Activated CD4-positive, CD25-positive, alpha-beta regulatory T cell (primary cell): ENCODE results near the gene THRSP.

Experiments
- DNase-seq, 4 experiments: peaks; one replicate each; lab custom pipeline; 2025; lab: John Stamatoyannopoulos, UW

Gene THRSP

DNA sequence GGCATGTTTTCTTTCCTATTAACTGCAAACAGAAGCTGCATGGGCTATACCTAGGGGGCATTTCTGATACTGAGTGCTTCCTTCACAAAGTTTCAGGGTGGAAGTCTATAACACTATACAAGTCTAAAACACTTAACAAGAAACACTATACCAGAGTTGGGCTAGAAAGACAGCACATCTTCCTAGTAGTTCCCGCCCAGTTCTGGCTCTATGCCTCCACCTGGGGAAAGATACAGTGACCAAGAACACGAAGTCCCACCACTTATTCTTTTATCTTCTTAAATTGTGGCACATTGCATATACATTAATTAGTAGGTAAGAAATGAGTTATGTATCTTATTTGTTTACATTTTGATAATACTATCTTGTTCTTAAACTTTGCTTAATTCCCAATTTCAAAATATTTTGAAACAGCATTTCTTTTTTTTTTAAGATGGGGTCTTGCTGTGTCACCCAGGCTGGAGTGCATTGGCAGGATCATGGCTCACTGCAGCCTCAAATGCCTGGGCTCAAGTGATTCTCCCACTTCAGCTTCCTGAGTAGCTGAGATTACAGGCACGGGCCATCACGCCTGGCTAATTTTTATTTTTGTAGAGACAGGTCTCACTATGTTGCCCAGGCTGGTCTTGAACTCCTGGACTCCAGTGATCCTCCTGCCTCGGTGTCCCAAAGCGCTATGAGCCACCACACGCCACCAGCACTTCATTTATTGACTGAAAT, 34.2 kb downstream of the THRSP start:
- no peak for DNase-seq

DNA sequence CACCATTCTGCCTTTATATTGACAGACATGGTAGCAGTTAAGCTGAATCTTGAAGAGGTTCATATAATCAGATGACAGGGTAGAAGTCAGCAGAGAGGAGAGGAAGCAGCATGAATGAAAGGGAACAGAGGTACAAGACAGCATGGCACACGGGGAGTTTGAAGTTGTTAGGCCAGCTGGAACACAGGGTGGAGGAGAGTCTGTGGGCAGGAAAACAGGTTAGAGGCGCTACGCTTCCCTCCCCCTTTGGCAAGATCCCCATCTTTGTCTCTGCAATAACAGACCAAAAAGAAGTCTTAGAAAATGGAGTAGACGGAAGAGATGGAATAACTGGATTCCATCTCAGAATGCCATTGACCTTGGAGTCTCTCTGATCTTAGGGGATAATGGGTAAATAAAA, 36.0 kb downstream of the THRSP start:
- DNase-seq = no peak

DNA sequence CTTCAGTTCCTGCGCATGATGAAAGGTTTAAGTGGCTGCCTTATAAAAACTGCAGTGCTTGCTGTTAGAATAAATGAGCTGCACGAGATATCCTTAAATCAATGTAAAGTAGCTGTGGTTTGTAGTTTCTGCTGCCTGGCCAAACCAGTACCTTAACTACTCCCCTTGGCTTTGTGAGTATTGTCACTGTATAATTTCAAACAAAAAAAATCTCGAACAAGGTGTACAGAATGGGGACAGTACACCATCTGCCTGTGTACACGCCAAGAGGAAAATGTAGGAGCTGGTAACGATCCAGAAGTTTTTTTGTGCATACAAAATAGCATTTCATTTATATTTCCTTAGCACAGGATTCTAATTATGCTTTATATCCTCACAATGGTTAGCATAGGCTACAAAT, 36.6 kb downstream of the THRSP start:
- DNase-seq = no peak

DNA sequence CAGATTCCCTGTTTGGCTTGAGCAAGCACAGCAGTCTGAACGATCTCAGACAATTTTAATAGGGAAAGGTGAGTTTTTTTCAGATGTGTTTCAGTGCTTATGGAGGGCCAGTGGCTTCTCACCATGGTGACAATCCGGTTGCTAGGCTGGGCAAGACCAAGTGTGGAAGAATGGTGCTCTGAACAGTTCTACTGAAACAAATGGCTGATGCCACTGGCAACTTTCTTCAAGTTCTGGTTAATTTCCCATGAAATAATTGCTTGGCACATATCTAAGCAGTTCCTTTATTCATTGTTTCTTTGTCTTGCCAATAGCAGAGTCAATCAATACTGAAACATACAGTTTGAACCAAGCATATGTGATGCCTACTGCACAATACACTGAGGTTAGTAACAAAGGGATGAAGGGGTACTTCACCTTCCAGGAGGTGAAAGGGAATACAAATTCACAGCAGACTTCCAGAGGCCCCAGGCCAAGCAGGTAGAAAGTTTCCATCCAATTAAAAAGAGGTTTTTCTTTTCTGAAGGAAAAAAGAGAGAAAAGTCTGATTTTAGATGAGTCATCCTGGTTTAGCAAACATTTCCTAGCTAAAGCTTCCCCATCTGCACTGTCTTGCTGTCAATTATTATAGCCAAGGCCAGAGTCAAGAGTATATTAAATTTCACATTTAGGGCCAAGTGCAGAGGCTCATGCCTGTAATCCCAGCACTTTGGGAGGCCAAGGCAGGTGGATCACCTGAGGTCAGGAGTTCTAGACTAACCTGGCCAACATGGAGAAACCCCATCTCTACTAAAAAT, 37.2 kb downstream of the THRSP start:
- DNase-seq = no peak

DNA sequence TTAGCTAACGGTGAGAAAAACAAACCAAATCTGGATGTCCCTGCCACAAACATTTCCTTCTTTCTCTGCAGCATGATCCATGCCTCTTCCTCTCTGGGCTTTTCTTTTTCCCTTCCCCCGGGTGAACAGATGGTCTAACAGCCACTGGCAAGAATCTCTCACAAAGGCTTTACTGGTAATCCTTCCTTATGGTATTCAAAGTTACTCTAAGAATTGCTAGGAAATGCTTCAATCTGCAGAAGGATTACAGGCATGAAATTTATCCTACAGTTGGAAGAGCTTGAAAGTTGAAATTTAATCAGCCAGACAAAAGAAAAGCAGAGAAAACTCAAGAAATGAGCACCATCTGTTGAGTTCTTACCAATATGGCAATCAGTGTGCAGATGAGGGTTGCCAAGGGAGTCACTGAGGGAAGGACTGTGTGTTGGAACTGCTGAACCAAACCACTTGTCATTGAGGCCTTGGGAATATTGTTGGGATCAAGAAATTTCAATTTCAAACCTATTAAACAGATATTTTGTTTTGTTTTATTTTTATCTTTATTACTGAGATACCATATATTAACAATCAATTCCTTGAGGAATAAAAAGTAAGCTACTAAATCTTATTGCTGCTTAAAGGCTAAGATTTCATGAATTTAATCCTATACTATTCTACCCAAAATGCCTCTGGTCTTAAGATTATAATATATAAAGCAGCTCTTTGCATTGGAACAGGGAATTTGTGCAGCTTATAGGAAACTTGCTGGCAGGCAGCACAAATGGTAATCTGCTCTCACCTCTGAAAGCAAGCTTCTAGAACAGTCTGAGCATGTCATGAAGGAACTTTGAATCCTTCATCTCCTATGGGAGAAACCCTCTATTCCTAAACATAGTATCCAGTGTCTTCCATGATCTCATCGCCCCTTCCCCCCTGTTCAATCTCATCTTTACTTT, 45.7 kb downstream of the THRSP start:
- DNase-seq = no peak

DNA sequence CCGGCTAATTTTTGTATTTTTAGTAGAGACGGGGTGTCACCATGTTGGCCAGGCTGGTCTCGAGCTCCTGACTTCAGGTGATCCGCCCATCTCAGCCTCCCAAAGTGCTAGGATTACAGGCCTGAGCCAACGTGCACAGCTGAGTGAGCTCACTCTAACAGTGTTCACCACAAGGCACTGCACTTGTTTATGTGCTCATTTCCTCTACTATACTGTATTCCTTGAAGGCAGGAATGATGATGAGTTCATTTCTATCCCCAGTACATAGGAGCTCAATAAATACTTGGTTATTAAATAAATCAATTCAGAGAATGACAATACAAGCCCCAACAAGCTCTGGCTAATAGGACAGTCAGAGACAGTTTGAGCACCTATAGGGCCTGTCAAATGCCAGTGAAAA, 46.7 kb downstream of the THRSP start:
- DNase-seq = no peak

DNA sequence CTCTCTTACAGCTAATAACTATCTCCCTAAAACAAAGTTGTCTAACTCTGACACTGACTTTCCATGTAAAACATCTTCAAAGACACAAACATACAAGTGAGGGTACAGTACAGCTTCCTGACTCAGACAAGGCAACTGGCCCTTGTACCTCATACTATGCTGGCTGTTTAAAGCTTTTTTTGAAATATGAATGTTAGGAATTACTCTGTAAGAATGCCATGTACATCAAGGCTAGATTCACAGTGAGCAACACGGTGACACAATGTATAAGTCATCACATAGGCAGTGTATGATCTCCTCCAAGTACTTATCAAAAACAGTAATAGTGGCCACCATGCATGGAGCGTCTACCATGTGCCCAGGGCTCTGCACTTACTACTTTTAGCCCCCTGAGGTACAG, 47.2 kb downstream of the THRSP start:
- DNase-seq = no peak

DNA sequence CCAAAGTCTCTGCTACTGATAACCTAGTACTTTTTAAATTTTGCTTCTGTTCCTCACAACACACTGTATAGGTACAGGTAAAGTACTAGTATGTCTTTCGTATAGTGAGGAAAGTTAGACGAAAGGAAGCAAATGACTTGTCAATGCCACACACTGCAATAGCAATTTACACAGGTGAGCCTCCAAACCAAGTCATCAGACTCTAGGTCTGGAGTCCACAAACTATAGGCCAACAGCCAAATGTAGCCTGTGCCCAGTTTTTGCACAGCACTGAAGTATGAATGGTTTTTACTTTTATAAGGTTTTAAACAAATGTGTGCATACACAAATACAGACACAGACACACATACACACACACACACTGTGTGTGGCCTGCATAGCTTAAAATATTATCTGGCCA, 47.6 kb downstream of the THRSP start:
- no peak for DNase-seq

DNA sequence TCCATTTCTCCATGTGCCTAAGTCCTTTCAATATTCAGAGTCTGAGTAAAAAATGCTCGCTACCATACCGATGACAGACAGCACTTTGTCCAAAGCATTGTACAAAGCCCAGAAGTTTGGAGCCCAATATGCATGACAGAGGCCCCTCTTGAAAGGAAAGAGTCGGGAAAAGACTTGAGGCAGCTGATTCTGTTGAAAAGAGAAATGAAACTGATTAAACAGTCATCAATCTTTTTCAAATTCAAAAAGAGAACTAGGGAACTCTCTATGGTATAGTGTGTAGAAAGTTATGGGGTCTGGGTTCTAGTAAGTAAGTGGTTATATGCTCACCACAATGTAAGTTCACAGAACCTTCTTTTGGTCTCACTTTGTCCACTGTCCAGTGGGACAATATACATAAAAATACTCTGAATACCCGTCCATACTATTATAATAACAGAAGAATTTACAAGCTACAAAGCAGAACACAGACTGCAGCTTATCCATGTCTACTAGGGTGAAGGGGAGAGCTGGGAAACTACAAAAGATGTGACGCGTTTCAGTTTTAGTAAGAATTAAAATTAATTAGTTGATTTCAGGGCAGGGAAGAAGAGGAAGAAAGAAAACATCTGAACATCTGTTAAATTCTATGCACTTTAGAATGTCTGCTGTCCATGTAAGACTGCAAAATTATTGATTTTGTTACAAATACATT, 49.1 kb downstream of the THRSP start:
- no peak for DNase-seq
